Osteocyte (in vitro differentiated cells): ENCODE data around the gene VSIG8. TPM values are rescaled to one million over a fixed set of nuclear protein-coding genes. Genes with fewer than 3 reads are reported as not detected.

Source experiments
- DNase-seq: peaks from one replicate; pipeline ENCODE4 v3.0.0; 2021; ENCODE audit warnings: mixed read lengths; ENCODE audit not compliant: unreplicated experiment; ENCODE audit errors: extremely low spot score
- H3K27ac Mint-ChIP-seq: one replicate; pipeline ENCODE4 v1.8.0; 2021; ENCODE audit warnings: mild to moderate bottlenecking, mixed read lengths; ENCODE audit not compliant: unreplicated experiment
- H3K27me3 Mint-ChIP-seq: one replicate; pipeline ENCODE4 v1.8.0; 2021; ENCODE audit warnings: mixed read lengths; ENCODE audit not compliant: unreplicated experiment
- H3K36me3 Mint-ChIP-seq: one replicate; pipeline ENCODE4 v1.8.0; 2021; ENCODE audit warnings: mixed read lengths; ENCODE audit not compliant: unreplicated experiment
- H3K4me1 Mint-ChIP-seq: one replicate; pipeline ENCODE4 v1.8.0; 2021; ENCODE audit warnings: mixed read lengths; ENCODE audit not compliant: unreplicated experiment
- H3K4me3 Mint-ChIP-seq: one replicate; pipeline ENCODE4 v1.8.0; 2021; ENCODE audit warnings: mild to moderate bottlenecking, moderate library complexity, mixed read lengths; ENCODE audit not compliant: unreplicated experiment
- H3K9me3 Mint-ChIP-seq: one replicate; pipeline ENCODE4 v1.8.0; 2021; ENCODE audit warnings: mixed read lengths; ENCODE audit not compliant: unreplicated experiment
- total RNA-seq: library from RNA; stranded (reverse); gene quantifications from 2 replicates; pipeline ENCODE4 v1.2.1, GENCODE V29; 2021
- TF ChIP-seq, protein P1 (sequence below): fragments of 200-600 bp; sonication (generic); IDR thresholded peaks from 2 replicates; pipeline ENCODE4 v1.5.0; 2021; ENCODE audit warnings: antibody characterized with exemption, mild to moderate bottlenecking, moderate library complexity

Gene VSIG8
- total RNA-seq, 1 donor from 2014 or later = not detected

DNA sequence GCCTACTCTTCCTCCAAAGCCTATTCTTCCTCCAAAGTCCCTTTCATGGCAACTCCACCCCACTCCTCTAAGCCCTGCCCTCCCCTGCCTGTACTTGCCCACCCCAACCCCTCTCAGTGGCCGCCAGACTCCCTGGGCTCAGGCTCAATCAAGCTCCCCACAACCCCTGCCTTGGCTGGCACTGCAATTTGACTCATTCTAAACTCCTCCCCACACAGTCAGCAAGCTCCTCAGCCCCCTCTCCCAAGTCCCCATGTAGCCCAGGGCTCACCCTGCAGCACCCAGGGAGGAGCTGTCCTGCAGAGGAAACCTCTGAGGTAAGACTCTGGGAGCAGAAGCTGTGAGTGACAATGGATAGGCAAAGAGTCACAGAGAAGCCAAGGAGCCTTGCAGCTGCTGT is 3.6 kb upstream of the VSIG8 start:
- Mint-ChIP-seq H3K27ac (no peak overlapping the region), H3K36me3 (no peaks in the 10 kb centered on the region), H3K4me1 (peaks cover 11% of the 10 kb centered on the region), H3K4me3 (no peak overlapping the region), H3K9me3 (no peaks in the 10 kb centered on the region), H3K27me3 (peaks cover 2% of the 10 kb centered on the region)
- TF ChIP-seq, protein P1, sequence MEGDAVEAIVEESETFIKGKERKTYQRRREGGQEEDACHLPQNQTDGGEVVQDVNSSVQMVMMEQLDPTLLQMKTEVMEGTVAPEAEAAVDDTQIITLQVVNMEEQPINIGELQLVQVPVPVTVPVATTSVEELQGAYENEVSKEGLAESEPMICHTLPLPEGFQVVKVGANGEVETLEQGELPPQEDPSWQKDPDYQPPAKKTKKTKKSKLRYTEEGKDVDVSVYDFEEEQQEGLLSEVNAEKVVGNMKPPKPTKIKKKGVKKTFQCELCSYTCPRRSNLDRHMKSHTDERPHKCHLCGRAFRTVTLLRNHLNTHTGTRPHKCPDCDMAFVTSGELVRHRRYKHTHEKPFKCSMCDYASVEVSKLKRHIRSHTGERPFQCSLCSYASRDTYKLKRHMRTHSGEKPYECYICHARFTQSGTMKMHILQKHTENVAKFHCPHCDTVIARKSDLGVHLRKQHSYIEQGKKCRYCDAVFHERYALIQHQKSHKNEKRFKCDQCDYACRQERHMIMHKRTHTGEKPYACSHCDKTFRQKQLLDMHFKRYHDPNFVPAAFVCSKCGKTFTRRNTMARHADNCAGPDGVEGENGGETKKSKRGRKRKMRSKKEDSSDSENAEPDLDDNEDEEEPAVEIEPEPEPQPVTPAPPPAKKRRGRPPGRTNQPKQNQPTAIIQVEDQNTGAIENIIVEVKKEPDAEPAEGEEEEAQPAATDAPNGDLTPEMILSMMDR = no peak
- no peak for DNase-seq

DNA sequence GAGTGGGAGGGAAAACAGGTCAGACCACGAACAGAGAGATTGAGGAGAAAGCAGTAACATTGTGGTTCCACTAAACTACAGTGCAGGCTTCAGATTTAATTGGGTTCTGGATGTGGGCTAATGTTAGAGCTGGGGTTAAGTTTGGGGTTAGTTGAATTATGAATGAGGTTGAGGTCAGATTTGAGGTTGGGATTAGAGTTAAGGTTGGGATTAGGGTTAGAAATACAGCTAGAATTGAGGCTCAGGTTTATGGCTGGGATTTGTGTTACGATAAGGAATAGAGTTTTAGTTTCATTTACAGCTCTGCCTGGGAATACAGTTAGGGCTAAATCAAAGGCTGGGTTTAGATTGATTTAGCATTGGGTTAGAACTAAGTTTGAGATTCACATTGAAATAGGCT is 1.8 kb upstream of the VSIG8 start:
- TF ChIP-seq, protein P1 = no peak
- Mint-ChIP-seq H3K36me3 (no peaks in the 10 kb centered on the region), H3K4me1 (peaks cover 5% of the 10 kb centered on the region), H3K9me3 (no peaks in the 10 kb centered on the region), H3K27me3 (peaks cover 2% of the 10 kb centered on the region), H3K4me3 (no peak overlapping the region), H3K27ac (no peak overlapping the region)
- no peak for DNase-seq

DNA sequence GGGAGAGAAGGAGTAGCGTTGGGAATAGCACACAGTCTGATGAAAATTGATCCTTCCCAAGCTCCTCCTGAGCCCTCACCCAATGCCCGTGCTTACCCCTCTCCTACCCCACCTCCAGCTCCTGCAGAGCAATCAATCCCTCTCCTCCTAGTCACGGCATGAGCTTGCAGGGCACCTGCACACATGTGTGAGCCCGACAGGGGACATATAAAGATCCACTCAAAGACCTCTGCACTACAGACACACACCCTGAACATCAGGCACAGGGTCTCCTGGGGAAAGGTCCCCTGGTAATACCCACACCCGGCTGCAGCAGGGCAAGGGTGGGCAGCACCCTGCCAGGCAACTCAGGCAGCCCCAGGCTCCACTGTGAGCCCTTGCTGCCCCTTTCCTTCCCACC is 426 bp downstream of the VSIG8 start:
- TF ChIP-seq, protein P1 = no peak
- H3K4me3 Mint-ChIP-seq = no peak overlapping the region
- no peaks in the 10 kb centered on the region for H3K36me3 Mint-ChIP-seq
- no peak for DNase-seq
- H3K27me3 Mint-ChIP-seq = peaks cover 2% of the 10 kb centered on the region
- H3K9me3 Mint-ChIP-seq = no peaks in the 10 kb centered on the region
- no peaks in the 10 kb centered on the region for H3K4me1 Mint-ChIP-seq
- H3K27ac Mint-ChIP-seq = no peak overlapping the region

DNA sequence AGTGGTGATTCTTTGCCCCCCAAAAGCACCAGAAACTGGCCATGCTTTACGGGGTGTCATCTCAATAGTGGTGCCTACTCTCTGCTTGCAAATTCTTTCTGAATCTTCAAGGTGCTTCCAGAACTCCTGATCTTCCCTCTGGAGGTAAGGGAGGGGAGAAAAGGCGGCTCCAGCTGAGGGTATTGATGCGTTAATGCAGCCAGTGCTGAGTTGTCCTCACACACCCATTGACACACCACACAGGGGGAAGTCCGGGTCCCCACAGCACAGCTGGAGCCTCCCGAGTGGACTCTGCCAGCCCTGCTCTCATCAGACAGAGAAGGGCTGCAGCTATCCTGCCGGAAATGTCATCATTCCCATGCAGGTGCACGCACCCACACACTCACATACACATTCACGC is 1.2 kb downstream of the VSIG8 start:
- Mint-ChIP-seq H3K36me3 (no peaks in the 10 kb centered on the region), H3K4me1 (no peaks in the 10 kb centered on the region), H3K27me3 (no peaks in the 10 kb centered on the region), H3K4me3 (no peak overlapping the region), H3K27ac (no peak overlapping the region), H3K9me3 (no peaks in the 10 kb centered on the region)
- TF ChIP-seq, protein P1 = no peak
- DNase-seq = no peak

DNA sequence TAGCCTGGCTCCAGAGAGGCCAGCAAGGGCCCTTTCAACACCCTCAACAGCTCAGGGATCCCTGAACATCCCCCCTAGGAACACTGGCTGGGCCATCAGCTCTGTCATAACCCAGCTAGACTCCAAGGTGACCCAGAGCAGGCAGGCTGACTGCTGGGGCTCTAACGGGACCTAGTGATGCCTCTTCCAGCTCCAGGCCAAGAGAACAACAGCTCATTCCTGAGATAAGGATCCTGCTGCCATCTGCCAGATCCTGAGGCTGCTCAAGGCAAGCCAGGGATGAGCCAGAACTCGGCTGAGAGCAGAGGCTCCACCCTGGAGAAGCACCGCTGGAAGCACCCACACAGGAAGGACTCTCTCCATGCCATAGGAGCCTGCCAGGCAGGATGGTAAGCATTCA is 2.0 kb downstream of the VSIG8 start:
- no peaks in the 10 kb centered on the region for H3K36me3 Mint-ChIP-seq
- TF ChIP-seq, protein P1 = no peak
- no peaks in the 10 kb centered on the region for H3K9me3 Mint-ChIP-seq
- DNase-seq = no peak
- H3K27me3 Mint-ChIP-seq = no peaks in the 10 kb centered on the region
- no peak overlapping the region for H3K4me3 Mint-ChIP-seq
- H3K4me1 Mint-ChIP-seq = peaks cover 2% of the 10 kb centered on the region
- H3K27ac Mint-ChIP-seq = no peak overlapping the region
